ENCODE results near the gene DCAF16.
A peak's percentile ranks its signal among the peaks of the same experiment; 100 is the strongest.

DCAF16 gene

DNA sequence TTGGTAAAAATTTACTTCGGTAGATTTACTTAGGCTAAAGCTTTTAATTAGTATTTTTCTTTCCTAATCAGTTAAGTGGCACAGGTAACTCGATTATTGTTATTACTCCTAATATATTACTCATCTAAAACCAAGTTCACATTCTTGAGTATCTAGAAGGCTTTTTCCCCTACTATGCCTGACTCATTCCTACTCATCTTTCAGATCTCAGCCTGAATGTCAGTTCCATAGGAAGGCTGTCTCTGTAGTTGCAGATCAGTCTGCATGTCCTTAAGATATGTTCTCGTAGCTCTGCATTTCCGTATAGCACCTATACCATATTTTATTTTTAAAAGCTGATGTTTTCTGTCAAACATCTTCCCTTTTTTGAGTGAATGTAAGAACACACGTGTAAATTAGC, 23.2 kb downstream of the DCAF16 start:
- TF ChIP-seq, protein P1, sequence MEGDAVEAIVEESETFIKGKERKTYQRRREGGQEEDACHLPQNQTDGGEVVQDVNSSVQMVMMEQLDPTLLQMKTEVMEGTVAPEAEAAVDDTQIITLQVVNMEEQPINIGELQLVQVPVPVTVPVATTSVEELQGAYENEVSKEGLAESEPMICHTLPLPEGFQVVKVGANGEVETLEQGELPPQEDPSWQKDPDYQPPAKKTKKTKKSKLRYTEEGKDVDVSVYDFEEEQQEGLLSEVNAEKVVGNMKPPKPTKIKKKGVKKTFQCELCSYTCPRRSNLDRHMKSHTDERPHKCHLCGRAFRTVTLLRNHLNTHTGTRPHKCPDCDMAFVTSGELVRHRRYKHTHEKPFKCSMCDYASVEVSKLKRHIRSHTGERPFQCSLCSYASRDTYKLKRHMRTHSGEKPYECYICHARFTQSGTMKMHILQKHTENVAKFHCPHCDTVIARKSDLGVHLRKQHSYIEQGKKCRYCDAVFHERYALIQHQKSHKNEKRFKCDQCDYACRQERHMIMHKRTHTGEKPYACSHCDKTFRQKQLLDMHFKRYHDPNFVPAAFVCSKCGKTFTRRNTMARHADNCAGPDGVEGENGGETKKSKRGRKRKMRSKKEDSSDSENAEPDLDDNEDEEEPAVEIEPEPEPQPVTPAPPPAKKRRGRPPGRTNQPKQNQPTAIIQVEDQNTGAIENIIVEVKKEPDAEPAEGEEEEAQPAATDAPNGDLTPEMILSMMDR (IDR thresholded peaks at IDR 0.05; ENCODE audit: low read depth, low read length, missing control alignments), result no peak
- no peak overlapping the region for H3K4me3 ChIP-seq (replicated peaks; ENCODE audit: low read depth, low read length)
- no peak for DNase-seq (ENCODE audit: extremely low read depth, low read depth)

DNA sequence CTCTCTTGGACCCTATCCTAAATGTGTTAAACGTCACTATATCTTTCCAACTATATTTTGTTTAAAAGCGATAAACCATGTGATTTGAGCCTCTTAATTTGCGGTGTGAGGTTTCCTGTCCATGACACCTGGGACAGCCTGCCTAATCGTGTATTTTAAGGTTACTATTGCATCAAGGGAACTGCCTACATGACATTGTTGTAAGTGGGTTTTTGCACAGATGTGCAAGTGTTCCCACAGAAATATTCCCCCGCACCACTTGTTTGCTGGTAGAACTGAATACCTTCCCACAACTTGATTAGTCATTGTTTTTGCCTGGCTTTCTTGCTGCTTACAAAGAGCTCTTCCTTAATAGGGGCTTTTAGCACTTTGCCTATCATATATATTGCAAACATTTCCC, 24.0 kb downstream of the DCAF16 start:
- TF ChIP-seq, protein P1 (IDR thresholded peaks at IDR 0.05; ENCODE audit: low read depth, low read length, missing control alignments), result no peak
- DNase-seq (ENCODE audit: extremely low read depth, low read depth), result no peak
- no peak overlapping the region for H3K4me3 ChIP-seq (replicated peaks; ENCODE audit: low read depth, low read length)

DNA sequence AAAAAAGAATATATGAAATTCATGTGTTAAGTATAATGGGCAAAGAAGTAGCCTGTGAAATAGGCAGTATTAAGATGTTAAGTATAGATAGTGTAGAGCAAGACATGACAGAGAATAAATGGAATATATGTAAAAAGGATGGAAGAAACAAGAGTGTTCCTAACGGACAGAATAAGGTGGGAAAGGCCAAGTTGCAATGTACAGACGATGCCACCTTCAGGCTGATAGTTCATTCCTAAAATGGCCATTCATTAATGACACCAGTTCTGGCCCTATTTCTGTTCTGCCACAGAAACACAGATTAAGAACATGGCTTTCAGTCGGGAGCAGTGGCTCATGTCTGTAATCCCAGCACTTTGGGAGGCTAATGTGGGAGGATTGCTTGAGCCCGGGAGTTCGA, 24.7 kb downstream of the DCAF16 start:
- DNase-seq (ENCODE audit: extremely low read depth, low read depth), result no peak
- H3K4me3 ChIP-seq (replicated peaks; ENCODE audit: low read depth, low read length), result no peak overlapping the region
- TF ChIP-seq, protein P1 (IDR thresholded peaks at IDR 0.05; ENCODE audit: low read depth, low read length, missing control alignments), result no peak

DNA sequence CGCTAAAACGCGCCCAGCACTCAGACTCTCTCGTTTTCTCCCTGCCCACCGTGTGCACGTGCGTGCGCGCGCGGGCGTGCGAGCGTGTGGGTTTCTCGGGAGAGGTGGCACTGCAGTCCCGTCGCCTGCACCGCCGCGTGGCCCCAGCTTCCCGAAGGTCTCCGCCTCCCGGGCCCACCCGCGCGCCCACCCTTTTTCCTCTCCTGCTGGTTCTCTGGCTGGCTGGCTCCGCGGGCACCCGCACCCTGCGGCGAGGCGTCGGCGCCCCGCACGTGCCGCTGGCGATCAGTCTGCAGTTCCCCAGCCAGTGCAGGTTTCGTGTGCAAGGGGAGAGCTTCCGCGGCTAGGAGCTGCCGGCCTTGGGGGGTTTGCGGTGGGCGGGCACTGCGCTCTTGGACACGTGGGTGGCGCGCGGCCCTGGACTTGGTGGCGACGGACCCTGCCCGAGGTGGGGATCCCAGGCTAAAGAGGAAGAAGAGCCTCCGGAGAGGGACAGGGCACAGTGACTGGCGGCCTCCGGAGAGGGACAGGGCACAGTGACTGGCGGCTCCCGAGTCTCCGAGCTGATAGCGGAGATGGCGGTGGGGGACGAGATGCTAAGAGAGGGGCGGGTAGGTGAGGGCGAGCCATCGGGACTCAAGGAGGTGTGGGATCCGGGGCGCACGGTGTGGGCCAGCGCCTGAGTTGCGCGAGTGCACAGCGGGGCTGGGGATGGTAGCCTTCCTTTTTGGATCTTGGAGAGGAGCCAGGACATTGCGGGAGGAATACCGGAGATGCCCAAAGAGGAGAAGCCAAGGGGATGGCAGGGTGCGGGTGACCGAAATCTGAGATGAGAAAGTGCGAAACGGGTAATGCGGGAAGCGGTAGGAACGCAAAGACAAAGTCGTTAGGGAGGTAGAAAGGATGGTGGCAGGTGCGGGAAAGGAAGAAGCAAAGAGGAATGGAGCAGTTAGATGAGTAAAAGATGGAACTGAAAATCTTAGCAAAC, 29.0 kb downstream of the DCAF16 start, which contains the start of gene FAM184B:
FAM184B (minus strand) TSS at position 322 of the 988 bp plus-strand sequence. CDS start 322 bp downstream, outside the sequence.
- TF ChIP-seq, protein P1 (IDR thresholded peaks at IDR 0.05; ENCODE audit: low read depth, low read length, missing control alignments), result no peak
- no peak for DNase-seq (ENCODE audit: extremely low read depth, low read depth)
- peak within 1 kb of the TSS; percentile 43 for H3K4me3 ChIP-seq (replicated peaks; ENCODE audit: low read depth, low read length)

DNA sequence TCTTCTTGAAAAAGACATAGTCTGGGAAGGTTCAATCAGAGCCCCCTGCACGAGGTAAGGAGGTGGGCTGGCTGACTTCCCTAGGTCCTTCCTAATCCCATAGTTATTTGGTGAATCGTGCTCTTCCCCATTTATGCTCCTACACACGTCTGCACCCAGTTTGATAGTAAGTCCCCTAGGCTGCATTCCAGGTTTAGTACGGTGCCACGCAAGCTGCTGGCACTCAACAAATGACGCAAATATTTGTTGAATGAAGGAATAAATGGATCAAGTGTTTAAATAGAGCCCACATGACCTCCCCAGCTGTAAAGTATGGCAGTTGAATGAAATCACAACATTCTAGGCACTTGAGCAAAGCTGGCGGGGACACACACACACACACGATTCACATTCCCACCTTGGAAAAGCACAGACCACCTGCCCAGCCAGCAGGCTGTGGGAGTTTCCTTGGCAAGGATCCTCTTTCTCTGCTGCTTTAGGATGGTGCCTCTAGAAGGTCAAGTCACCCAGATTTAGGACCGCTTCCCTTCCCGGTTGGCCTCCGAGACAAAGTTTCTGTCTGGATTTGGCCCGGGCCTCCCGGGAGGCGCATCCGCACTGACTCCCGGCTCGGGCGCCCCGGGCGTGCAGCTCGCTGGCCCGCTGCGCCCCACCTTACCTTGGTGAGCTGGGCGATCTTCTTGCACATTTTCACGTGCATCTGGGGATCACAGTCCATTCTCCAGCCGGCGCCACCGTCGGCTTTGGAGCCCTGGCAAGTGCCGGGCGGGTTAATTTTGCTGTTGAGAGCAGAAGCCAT, 29.9 kb downstream of the DCAF16 start:
- TF ChIP-seq, protein P1 (IDR thresholded peaks at IDR 0.05; ENCODE audit: low read depth, low read length, missing control alignments), result no peak
- DNase-seq (ENCODE audit: extremely low read depth, low read depth), result no peak
- H3K4me3 ChIP-seq (replicated peaks; ENCODE audit: low read depth, low read length), result peak overlapping the region; percentile 43

DNA sequence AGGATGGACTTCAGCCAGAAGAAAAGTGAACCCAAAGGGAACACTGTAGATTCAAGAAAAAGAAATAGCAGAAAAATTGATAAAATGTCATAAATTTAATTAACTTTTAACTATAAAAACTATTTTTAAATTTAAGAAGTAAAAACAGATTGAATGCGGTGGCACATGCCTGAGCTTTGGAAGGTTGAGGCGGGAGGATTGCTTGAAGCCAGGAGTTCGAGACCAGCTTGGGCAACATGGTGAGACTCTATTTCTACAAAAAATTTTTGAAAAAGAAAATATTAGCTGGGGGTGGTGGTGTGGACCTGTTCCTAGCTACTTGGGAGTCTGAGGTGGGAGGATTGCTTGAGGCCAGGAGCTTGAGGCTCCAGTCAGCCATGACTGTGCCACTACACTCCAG, 32.1 kb downstream of the DCAF16 start:
- TF ChIP-seq, protein P1 (IDR thresholded peaks at IDR 0.05; ENCODE audit: low read depth, low read length, missing control alignments), result no peak
- DNase-seq (ENCODE audit: extremely low read depth, low read depth), result no peak
- H3K4me3 ChIP-seq (replicated peaks; ENCODE audit: low read depth, low read length), result no peak overlapping the region
